Body of pancreas (tissue), 4 donors: ENCODE measurements around the gene ZNF512B. TPM values are rescaled to one million over a fixed set of nuclear protein-coding genes. Genes with fewer than 3 reads are reported as not detected.
A peak's percentile ranks its signal among the peaks of the same experiment; 100 is the strongest.

Experiments
- ATAC-seq: fragments of 150-250 bp; one replicate; pipeline ENCODE4 v1.9.1; 2016
- DNase-seq, 4 donors: peaks; one replicate each; pipeline ENCODE4 v3.0.0-alpha.2; 2019
- H3K27ac ChIP-seq, 4 donors: fragments of 200-600 bp; sonication (generic); 1 replicate in 3 of 4; 2 replicates in 1 of 4; pipeline versions ENCODE4 v1.5.1 to v1.6.1; 2016 to 2019; ENCODE audit warnings: mild to moderate bottlenecking in 1 of 4, mixed read lengths in 1 of 4, moderate library complexity in 1 of 4
- H3K27me3 ChIP-seq, 2 donors: fragments of 200-600 bp; sonication (generic); one replicate each; pipeline ENCODE4 v1.6.0; 2016; ENCODE audit warnings: mild to moderate bottlenecking in 1 of 2
- H3K36me3 ChIP-seq, 2 donors: fragments of 200-600 bp; sonication (generic); replicated peaks in 1 of 2; 2 replicates each; pipeline ENCODE4 v1.5.1; 2016; ENCODE audit warnings: low read depth in 2 of 2; ENCODE audit not compliant: insufficient read depth in 1 of 2
- H3K4me1 ChIP-seq: fragments of 200-600 bp; sonication (generic); one replicate; pipeline ENCODE4 v1.6.0; 2016
- H3K4me3 ChIP-seq, 2 donors: fragments of 200-600 bp; sonication (generic); 1 replicate in 1 of 2; 2 replicates in 1 of 2; pipeline ENCODE4 v1.5.1; 2016 to 2019
- H3K9me3 ChIP-seq, 3 donors: fragments of 200-600 bp; sonication (generic); 1 replicate in 2 of 3; 2 replicates in 1 of 3; pipeline ENCODE4 v1.5.1; 2016
- POLR2A ChIP-seq, 3 donors: fragments of 450-650 bp; IDR thresholded peaks; one replicate each; pipeline ENCODE4 v1.6.1; 2016; ENCODE audit warnings: antibody characterized with exemption in 3 of 3, mild to moderate bottlenecking in 2 of 3
- WGBS, 2 donors: methylation state at CpG; one replicate each; pipeline ENCODE4 v1.1.5; 2017; 5-methylcytosine and 5-hydroxymethylcytosine counted together
- intact Hi-C: fragments of 100-400 bp; cut with DNase I; formaldehyde crosslinking; loops from one replicate; pipeline ENCODE4 v1.15.1; 2023
- microRNA counts, 2 donors: library from miRNA; unstranded; fragments of <30 nt; microRNA quantifications; one replicate each; lab custom pipeline; 2017
- microRNA-seq, 2 donors: library from miRNA; unstranded; fragments of <30 nt; microRNA quantifications; one replicate each; pipeline ENCODE4, GENCODE V29; 2016; ENCODE audit warnings: borderline number of aligned reads in 2 of 2, borderline replicate concordance in 2 of 2
- small RNA-seq: library from RNA; depleted of rRNA; stranded (forward); fragments of <200 nt; gene quantifications from one replicate; pipeline ENCODE3, GENCODE V24; 2016
- total RNA-seq, 2 donors: library from RNA; depleted of rRNA; stranded (reverse); fragments of >200 nt; gene quantifications; one replicate each; pipeline ENCODE4 v1.1.0, GENCODE V29; 2016
- TF ChIP-seq, protein P1 (sequence below), 7 experiments: fragments of 450-650 bp in 4 of 7; fragments of 200-600 bp in 3 of 7; sonication (generic) in 3 of 7; IDR thresholded peaks; one replicate each; pipeline ENCODE4 v1.5.1; 2016 to 2019; ENCODE audit warnings: antibody characterized with exemption in 7 of 7

Gene ZNF512B
- total RNA-seq, 2 donors from 2014 or later, result 8.0 to 12.5 TPM

DNA sequence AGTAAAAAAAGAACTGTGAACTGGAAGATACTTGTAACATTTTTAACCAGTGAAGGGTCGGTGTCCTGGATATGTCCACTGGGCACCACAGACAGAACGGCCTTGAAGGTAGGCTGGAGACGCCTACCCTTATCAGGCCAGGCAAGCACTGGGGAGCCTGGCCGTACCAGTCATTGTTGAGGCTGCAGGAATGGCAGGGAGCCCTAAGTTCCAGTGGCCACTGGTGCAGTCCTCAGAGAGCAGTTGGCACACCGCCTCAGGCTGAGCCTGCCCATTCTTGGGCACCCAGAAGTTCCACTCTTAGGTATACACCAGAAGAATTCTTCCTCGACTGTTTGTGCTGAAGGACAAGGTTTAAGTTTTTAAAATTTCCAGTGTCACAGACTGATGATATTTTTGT lies 54.3 kb downstream of the ZNF512B start:
- Histone ChIP-seq H3K27ac (peak overlapping the region in 1 of 4 donors; percentile 36), H3K36me3 (peaks cover 0 to 5% of the 10 kb centered on the region in 2 donors), H3K4me1 (peaks cover 36% of the 10 kb centered on the region), H3K9me3 (no peaks in the 10 kb centered on the region), H3K4me3 (no peak overlapping the region), H3K27me3 (no peaks in the 10 kb centered on the region)
- peak; percentile 58 for ATAC-seq
- intact Hi-C loops, result no loop called here
- TF ChIP-seq, protein P1, sequence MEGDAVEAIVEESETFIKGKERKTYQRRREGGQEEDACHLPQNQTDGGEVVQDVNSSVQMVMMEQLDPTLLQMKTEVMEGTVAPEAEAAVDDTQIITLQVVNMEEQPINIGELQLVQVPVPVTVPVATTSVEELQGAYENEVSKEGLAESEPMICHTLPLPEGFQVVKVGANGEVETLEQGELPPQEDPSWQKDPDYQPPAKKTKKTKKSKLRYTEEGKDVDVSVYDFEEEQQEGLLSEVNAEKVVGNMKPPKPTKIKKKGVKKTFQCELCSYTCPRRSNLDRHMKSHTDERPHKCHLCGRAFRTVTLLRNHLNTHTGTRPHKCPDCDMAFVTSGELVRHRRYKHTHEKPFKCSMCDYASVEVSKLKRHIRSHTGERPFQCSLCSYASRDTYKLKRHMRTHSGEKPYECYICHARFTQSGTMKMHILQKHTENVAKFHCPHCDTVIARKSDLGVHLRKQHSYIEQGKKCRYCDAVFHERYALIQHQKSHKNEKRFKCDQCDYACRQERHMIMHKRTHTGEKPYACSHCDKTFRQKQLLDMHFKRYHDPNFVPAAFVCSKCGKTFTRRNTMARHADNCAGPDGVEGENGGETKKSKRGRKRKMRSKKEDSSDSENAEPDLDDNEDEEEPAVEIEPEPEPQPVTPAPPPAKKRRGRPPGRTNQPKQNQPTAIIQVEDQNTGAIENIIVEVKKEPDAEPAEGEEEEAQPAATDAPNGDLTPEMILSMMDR (IDR thresholded peaks at IDR 0.05), result no peak
- TF ChIP-seq POLR2A (IDR thresholded peaks at IDR 0.05), result no peak
- DNase-seq, result peak; percentile 51 to 83 (median 72)
- 50 to 51% methylated on average over 6 of the region's 6 CpGs for WGBS, 2 donors

DNA sequence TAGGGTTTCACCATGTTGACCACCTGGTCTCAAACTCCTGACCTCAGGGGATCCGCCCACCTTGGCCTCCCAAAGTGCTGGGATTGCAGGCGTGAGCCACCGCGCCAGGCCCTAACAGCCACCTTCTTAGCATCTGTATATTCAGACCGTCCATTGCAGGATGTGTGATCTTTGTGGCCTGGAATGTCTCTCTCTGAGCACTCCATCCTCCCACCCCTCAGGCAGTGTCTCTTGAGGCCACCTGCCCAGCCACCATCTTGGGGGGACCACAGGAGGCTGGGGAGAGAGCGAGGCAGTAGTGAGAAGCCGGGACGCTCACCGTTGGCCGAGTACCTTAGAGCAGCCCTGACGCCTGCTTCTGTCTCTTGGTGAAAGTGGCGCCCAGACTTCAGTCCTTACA lies 56.0 kb downstream of the ZNF512B start:
- no peak overlapping the region for H3K4me3 ChIP-seq
- TF ChIP-seq, protein P1 (IDR thresholded peaks at IDR 0.05), result no peak
- no peak for TF ChIP-seq POLR2A (IDR thresholded peaks at IDR 0.05)
- intact Hi-C loops, result no loop called here
- WGBS, 2 donors, result 93 to 95% methylated on average over 12 of the region's 12 CpGs
- H3K27ac ChIP-seq, result no peak overlapping the region
- peaks cover 38% of the 10 kb centered on the region for H3K4me1 ChIP-seq
- H3K27me3 ChIP-seq, result no peaks in the 10 kb centered on the region
- DNase-seq, result no peak
- no peaks in the 10 kb centered on the region for H3K9me3 ChIP-seq
- no peak for ATAC-seq
- H3K36me3 ChIP-seq, result peaks cover 0 to 5% of the 10 kb centered on the region in 2 donors

DNA sequence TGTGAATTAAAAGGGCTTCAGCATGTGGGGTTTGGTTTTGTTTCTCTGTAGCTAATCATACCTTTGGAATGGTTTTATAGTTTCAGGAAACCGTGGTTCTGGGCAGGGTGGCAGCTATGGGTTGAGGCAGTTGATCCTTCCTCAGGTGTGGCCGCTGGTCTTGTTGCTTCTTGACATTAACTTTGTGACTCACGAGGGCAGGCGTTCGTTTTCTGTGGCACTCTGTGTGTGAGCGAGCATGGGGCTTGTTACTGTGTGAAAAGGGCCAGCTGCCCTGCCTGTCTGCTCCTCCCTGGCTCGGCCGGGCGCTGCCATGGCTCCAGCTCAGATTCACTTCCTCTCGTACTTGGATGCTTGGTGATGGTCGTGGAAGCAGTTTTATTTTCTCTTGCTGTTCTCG lies 58.6 kb downstream of the ZNF512B start:
- Histone ChIP-seq H3K27me3 (no peaks in the 10 kb centered on the region), H3K4me3 (no peak overlapping the region), H3K36me3 (no peaks in the 10 kb centered on the region), H3K27ac (peak overlapping the region; percentile 3 to 74 (median 46)), H3K4me1 (peaks cover 59% of the 10 kb centered on the region), H3K9me3 (no peaks in the 10 kb centered on the region)
- no peak for TF ChIP-seq POLR2A (IDR thresholded peaks at IDR 0.05)
- TF ChIP-seq, protein P1 (IDR thresholded peaks at IDR 0.05), result no peak
- DNase-seq (peak; percentile 83 to 91 (median 90)), ATAC-seq (peak; percentile 92)
- intact Hi-C loops, result no loop called here
- WGBS, 2 donors, result 20 to 21% methylated on average over 7 to 12 of the region's 12 CpGs

DNA sequence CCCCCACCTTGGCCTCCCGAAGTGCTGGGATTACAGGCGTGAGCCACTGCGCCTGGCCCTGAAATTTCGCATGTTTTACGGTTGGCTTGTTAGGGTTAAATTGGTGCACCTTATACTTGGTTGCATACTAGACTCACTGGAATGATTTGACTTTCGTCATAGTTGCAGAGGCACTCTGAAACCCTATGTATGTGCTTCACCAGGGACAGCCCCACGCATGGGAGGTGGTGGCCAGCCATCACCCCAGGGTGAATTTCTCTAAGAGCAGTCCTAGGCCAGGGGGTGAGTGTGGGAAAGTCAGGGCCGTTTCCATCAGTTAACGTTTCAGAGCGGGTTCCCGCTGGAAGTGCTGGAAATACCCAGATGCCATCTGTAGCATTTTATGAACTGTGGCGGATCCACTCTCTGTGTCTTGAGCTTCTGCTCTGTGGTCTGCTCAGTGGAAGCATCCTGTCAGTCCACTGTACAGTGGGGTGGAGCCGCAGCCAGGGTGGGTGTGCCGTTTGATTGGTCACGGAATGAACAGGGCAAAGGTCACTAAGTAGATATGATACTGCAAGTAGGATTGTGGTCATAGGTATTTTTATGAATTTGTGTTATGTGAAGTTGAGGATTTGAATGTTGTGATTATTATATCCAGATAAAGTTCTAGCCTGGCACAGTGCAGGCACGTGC lies 61.6 kb downstream of the ZNF512B start:
- 45 to 61% methylated on average over 11 to 16 of the region's 16 CpGs for WGBS, 2 donors
- peaks cover 59% of the 10 kb centered on the region for H3K4me1 ChIP-seq
- peak; percentile 22 for ATAC-seq
- H3K4me3 ChIP-seq, result no peak overlapping the region
- no peaks in the 10 kb centered on the region for H3K27me3 ChIP-seq
- intact Hi-C loops, result no loop called here
- no peaks in the 10 kb centered on the region for H3K9me3 ChIP-seq
- TF ChIP-seq, protein P1 (IDR thresholded peaks at IDR 0.05), result no peak
- TF ChIP-seq POLR2A (IDR thresholded peaks at IDR 0.05), result no peak
- DNase-seq, result peak in 2 of 4 donors; percentile 21 to 40
- no peaks in the 10 kb centered on the region for H3K36me3 ChIP-seq
- peak overlapping the region in 2 of 4 donors; percentile 10 to 47 for H3K27ac ChIP-seq

MicroRNA genes within 50 kb of the gene (microRNA counts, 767-probe panel; counts per million panel counts)
- microRNA hsa-miR-1914-5p (lab: Ali Mortazavi, UCI) (0 to 736 counts per million in 2 donors), microRNA hsa-miR-647 (lab: Ali Mortazavi, UCI) (0 to 736 counts per million in 2 donors), microRNA hsa-miR-941 (lab: Ali Mortazavi, UCI) (0 to 736 counts per million in 2 donors)

Small RNA genes within 50 kb of the gene (microRNA-seq; reads per million reads assigned to microRNA genes)
- gene MIR1914 (0.45 to 0.47 reads per million in 2 donors), gene MIR647 (0 reads per million in 2 donors), gene MIR941-1 (0 reads per million in 2 donors), gene MIR941-2 (0 reads per million in 2 donors), gene MIR941-3 (0 reads per million in 2 donors), gene MIR941-4 (0 reads per million in 2 donors), gene MIR941-5 (0 reads per million in 2 donors)

Small RNA genes within 50 kb of the gene (small RNA-seq; reads per million reads assigned to genes)
- not detected for gene MIR647
- gene MIR941-2, result not detected
- gene MIR941-4, result not detected
- not detected for gene MIR941-5
- not detected for gene RNU1-134P

Other genes starting within 250 kb of the ZNF512B start
- 10 to 100 TPM in 1 of 2 donors, 1 to 10 TPM in 1; 4.9 to 14.0 TPM for gene LIME1, start 233.3 kb downstream of the ZNF512B start, total RNA-seq
- 10 to 100 TPM; 30.9 to 69.5 TPM for gene SLC2A4RG, start 230.2 kb downstream of the ZNF512B start, total RNA-seq
- gene ZBTB46, start 138.7 kb downstream of the ZNF512B start, total RNA-seq, result 1 to 10 TPM; 4.3 to 5.4 TPM
- not detected for gene ABHD16B, start 108.4 kb downstream of the ZNF512B start, total RNA-seq
- gene TPD52L2, start 104.7 kb downstream of the ZNF512B start, total RNA-seq, result 10 to 100 TPM; 31.4 to 47.1 TPM
- 10 to 100 TPM; 32.9 to 44.2 TPM for gene DNAJC5, start 74.8 kb downstream of the ZNF512B start, total RNA-seq
- 10 to 100 TPM; 21.0 to 26.0 TPM for gene UCKL1, start 13.5 kb downstream of the ZNF512B start, total RNA-seq
- 1 to 10 TPM; 3.6 to 7.6 TPM for gene SAMD10, start 9.7 kb upstream of the ZNF512B start, total RNA-seq
- gene PRPF6, start 11.2 kb upstream of the ZNF512B start, total RNA-seq, result 10 to 100 TPM; 42.3 to 52.1 TPM
- 1 to 10 TPM in 1 of 2 donors, under 1 TPM in 1; 0.52 to 3.0 TPM for gene C20orf204, start 66.3 kb upstream of the ZNF512B start, total RNA-seq
- 10 to 100 TPM in 1 of 2 donors, 1 to 10 TPM in 1; 6.5 to 17.1 TPM for gene SOX18, start 79.7 kb upstream of the ZNF512B start, total RNA-seq
- 10 to 100 TPM; 16.6 to 17.5 TPM for gene TCEA2, start 93.3 kb upstream of the ZNF512B start, total RNA-seq
- gene RGS19, start 109.6 kb upstream of the ZNF512B start, total RNA-seq, result 10 to 100 TPM in 1 of 2 donors, 1 to 10 TPM in 1; 9.1 to 14.5 TPM
- gene OPRL1, start 110.2 kb upstream of the ZNF512B start, total RNA-seq, result 1 to 10 TPM; 1.0 to 2.6 TPM
- gene LKAAEAR1, start 114.5 kb upstream of the ZNF512B start, total RNA-seq, result 1 to 10 TPM in 1 of 2 donors, not detected in 1; 3.9 TPM
- gene NPBWR2, start 137.6 kb upstream of the ZNF512B start, total RNA-seq, result not detected
- gene MYT1, start 194.5 kb upstream of the ZNF512B start, total RNA-seq, result under 1 TPM in 1 of 2 donors, not detected in 1; 0.99 TPM